IPS-20b (cell line): Measurements from ENCODE around the gene PRR23A.
"Not testable (repeated sequence)": the region's sequence is repeated elsewhere in the genome, so short reads cannot be mapped to it uniquely, and the experiment has no call there.

Experiments used
- H3K27ac ChIP-seq: one replicate; pipeline ENCODE4 v1.5.1; 2013; ENCODE audit warnings: low read length
- H3K27me3 ChIP-seq: 2 replicates; pipeline ENCODE4 v1.6.1; 2013; ENCODE audit warnings: mild to moderate bottlenecking, low read length, inconsistent platforms; ENCODE audit not compliant: insufficient read depth
- H3K36me3 ChIP-seq: 2 replicates; pipeline ENCODE4 v1.6.1; 2013; ENCODE audit warnings: low read depth, mild to moderate bottlenecking, inconsistent platforms, low read length, moderate library complexity; ENCODE audit not compliant: insufficient read depth
- H3K4me1 ChIP-seq: 2 replicates; pipeline ENCODE4 v1.6.1; 2013; ENCODE audit warnings: mild to moderate bottlenecking, control low read depth, inconsistent platforms, low read length, moderate library complexity; ENCODE audit not compliant: insufficient read depth
- H3K4me3 ChIP-seq: 2 replicates; pipeline ENCODE4 v1.5.1; 2013; ENCODE audit warnings: mild to moderate bottlenecking, low read length, inconsistent platforms
- H3K9ac ChIP-seq: 2 replicates; pipeline ENCODE4 v1.6.1; 2013; ENCODE audit warnings: low read depth, mild to moderate bottlenecking, inconsistent platforms, low read length, moderate library complexity
- H3K9me3 ChIP-seq: 2 replicates; pipeline ENCODE4 v1.6.1; 2013; ENCODE audit warnings: mild to moderate bottlenecking, low read depth, low read length, inconsistent platforms; ENCODE audit not compliant: insufficient read depth

PRR23A gene

GRCh38 chr3:139006051-139006716 is at the start of gene PRR23A:
Gene PRR23A (minus strand): TSS chr3:139006268. CDS start chr3:139006268, 0 bp downstream.
- Histone ChIP-seq H3K27me3 (no peaks in the 10 kb centered on the region), H3K4me1 (no peaks in the 10 kb centered on the region), H3K9ac (no peak within 1 kb of the TSS), H3K4me3 (no peak within 1 kb of the TSS), H3K9me3 (peaks cover 6% of the 10 kb centered on the region), H3K36me3 (no peaks in the 10 kb centered on the region), H3K27ac (no peak within 1 kb of the TSS)

- no peak overlapping the region for H3K9ac ChIP-seq
- H3K9me3 ChIP-seq: peaks cover 10% of the 10 kb centered on the region
- H3K27me3 ChIP-seq: no peaks in the 10 kb centered on the region
- no peak overlapping the region for H3K27ac ChIP-seq
- H3K4me1 ChIP-seq: no peaks in the 10 kb centered on the region
- H3K36me3 ChIP-seq: no peaks in the 10 kb centered on the region
- H3K4me3 ChIP-seq: no peak overlapping the region
Observed at GRCh38 chr3:139052802-139053600, 46.9 kb upstream of the PRR23A start.

GRCh38 chr3:139044366-139045210 is 38.5 kb upstream of the PRR23A start, which contains the start of gene PRR23C:
Gene PRR23C (minus strand): TSS chr3:139044892. CDS start chr3:139044620, 272 bp downstream.
- Histone ChIP-seq H3K4me3 (no peak within 1 kb of the TSS), H3K27ac (no peak within 1 kb of the TSS), H3K27me3 (no peaks in the 10 kb centered on the region), H3K9me3 (no peaks in the 10 kb centered on the region), H3K9ac (no peak within 1 kb of the TSS), H3K4me1 (no peaks in the 10 kb centered on the region), H3K36me3 (no peaks in the 10 kb centered on the region)

- Histone ChIP-seq H3K27ac (no peak overlapping the region), H3K9me3 (no peaks in the 10 kb centered on the region), H3K4me3 (no peak overlapping the region), H3K4me1 (no peaks in the 10 kb centered on the region; the same call in 1 of the 2 replicates), H3K36me3 (no peaks in the 10 kb centered on the region), H3K27me3 (no peaks in the 10 kb centered on the region), H3K9ac (no peak overlapping the region)
Observed at GRCh38 chr3:139043554-139044365, 37.7 kb upstream of the PRR23A start.

- Histone ChIP-seq H3K9ac (no peak overlapping the region), H3K4me3 (no peak overlapping the region), H3K36me3 (no peaks in the 10 kb centered on the region), H3K27ac (no peak overlapping the region), H3K27me3 (no peaks in the 10 kb centered on the region), H3K4me1 (no peaks in the 10 kb centered on the region; the same call in 1 of the 2 replicates), H3K9me3 (no peaks in the 10 kb centered on the region)
Observed at GRCh38 chr3:139037478-139037877, 31.4 kb upstream of the PRR23A start.

GRCh38 chr3:139032326-139033002 is 26.4 kb upstream of the PRR23A start:
- H3K27me3 ChIP-seq: no peaks in the 10 kb centered on the region
- no peaks in the 10 kb centered on the region for H3K4me1 ChIP-seq
- H3K9me3 ChIP-seq: no peaks in the 10 kb centered on the region
- no peak overlapping the region for H3K27ac ChIP-seq
- H3K36me3 ChIP-seq: no peaks in the 10 kb centered on the region
- no peak overlapping the region for H3K9ac ChIP-seq
- H3K4me3 ChIP-seq: no peak overlapping the region

- not testable (repeated sequence) for H3K9me3 ChIP-seq, H3K4me3 ChIP-seq, H3K27ac ChIP-seq, H3K27me3 ChIP-seq, H3K4me1 ChIP-seq, H3K9ac ChIP-seq, H3K36me3 ChIP-seq
Observed at GRCh38 chr3:139030576-139030975, 24.5 kb upstream of the PRR23A start.

- Histone ChIP-seq H3K36me3 (no peaks in the 10 kb centered on the region), H3K9ac (no peak overlapping the region), H3K4me3 (no peak overlapping the region), H3K27ac (no peak overlapping the region), H3K9me3 (peaks cover 4% of the 10 kb centered on the region; the same call in 1 of the 2 replicates), H3K4me1 (no peaks in the 10 kb centered on the region), H3K27me3 (no peaks in the 10 kb centered on the region)
Observed at GRCh38 chr3:139024968-139025367, 18.9 kb upstream of the PRR23A start.

GRCh38 chr3:139020868-139021234 is 14.8 kb upstream of the PRR23A start, which contains the start of gene PRR23B:
Gene PRR23B (minus strand): TSS chr3:139020926. CDS start chr3:139020661, 265 bp downstream.
- H3K9ac ChIP-seq: no peak within 1 kb of the TSS
- H3K36me3 ChIP-seq: no peaks in the 10 kb centered on the region
- H3K27ac ChIP-seq: no peak within 1 kb of the TSS
- no peak within 1 kb of the TSS for H3K4me3 ChIP-seq
- peaks cover 4% of the 10 kb centered on the region; the same call in 1 of the 2 replicates for H3K9me3 ChIP-seq
- no peaks in the 10 kb centered on the region for H3K4me1 ChIP-seq
- no peaks in the 10 kb centered on the region for H3K27me3 ChIP-seq

- H3K4me1 ChIP-seq: no peaks in the 10 kb centered on the region
- no peaks in the 10 kb centered on the region for H3K27me3 ChIP-seq
- H3K36me3 ChIP-seq: no peaks in the 10 kb centered on the region
- H3K4me3 ChIP-seq: no peak overlapping the region
- H3K9ac ChIP-seq: no peak overlapping the region
- H3K9me3 ChIP-seq: peaks cover 4% of the 10 kb centered on the region; the same call in 1 of the 2 replicates
- H3K27ac ChIP-seq: no peak overlapping the region
Observed at GRCh38 chr3:139020036-139020867, 14.2 kb upstream of the PRR23A start.
